Nephron (organoid): ENCODE measurements around the gene TNS3.

ENCODE experiments used
- H3K27ac Mint-ChIP-seq, 3 experiments: 2 replicates each; pipeline ENCODE4 v1.8.0; 2020; ENCODE audit warnings: mixed read lengths in 3 of 3, mild to moderate bottlenecking in 2 of 3, moderate library complexity in 1 of 3
- H3K27me3 Mint-ChIP-seq: 2 replicates; pipeline ENCODE4 v1.8.0; 2021; ENCODE audit warnings: low read depth, mild to moderate bottlenecking, moderate library complexity, mixed read lengths
- H3K36me3 Mint-ChIP-seq: 2 replicates; pipeline ENCODE4 v1.8.0; 2020; ENCODE audit warnings: low read depth, mixed read lengths
- H3K4me1 Mint-ChIP-seq: 2 replicates; pipeline ENCODE4 v1.8.0; 2020; ENCODE audit warnings: mixed read lengths
- H3K4me3 Mint-ChIP-seq, 3 experiments: 2 replicates each; pipeline ENCODE4 v1.8.0; 2020; ENCODE audit warnings: mild to moderate bottlenecking in 3 of 3, mixed read lengths in 3 of 3, moderate library complexity in 2 of 3
- H3K9me3 Mint-ChIP-seq: 2 replicates; pipeline ENCODE4 v1.8.0; 2020; ENCODE audit warnings: mixed read lengths
- TF ChIP-seq, protein P1 (sequence below), 3 experiments: fragments of 200-600 bp; sonication (generic); IDR thresholded peaks; one replicate each; pipeline ENCODE4 v1.5.0; 2021; ENCODE audit warnings: antibody characterized with exemption in 3 of 3; ENCODE audit not compliant: unreplicated experiment in 3 of 3

Gene TNS3

DNA sequence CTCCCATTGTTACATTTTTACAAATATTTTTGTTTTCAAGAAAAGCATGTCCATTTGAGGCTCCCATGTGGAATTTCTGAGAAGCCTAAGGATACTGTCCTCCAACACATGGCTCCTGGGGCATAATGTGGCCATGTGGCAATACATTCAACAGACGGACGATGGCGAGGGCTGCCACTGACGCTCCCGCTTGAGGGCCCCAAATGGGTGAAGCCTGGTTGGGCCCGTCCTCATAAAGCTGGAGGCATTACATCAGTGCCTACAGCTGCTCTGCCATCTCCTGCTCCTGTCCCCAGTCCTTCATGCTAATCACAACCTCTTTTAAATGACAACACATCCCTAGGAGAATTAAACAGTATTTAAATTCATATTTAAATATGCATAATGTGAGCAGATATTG lies 246.8 kb downstream of the TNS3 start:
- Mint-ChIP-seq H3K27ac (no peak overlapping the region), H3K36me3 (peaks cover 37% of the 10 kb centered on the region), H3K4me1 (peaks cover 42% of the 10 kb centered on the region), H3K4me3 (no peak overlapping the region), H3K27me3 (no peaks in the 10 kb centered on the region), H3K9me3 (peaks cover 7% of the 10 kb centered on the region)
- TF ChIP-seq, protein P1, sequence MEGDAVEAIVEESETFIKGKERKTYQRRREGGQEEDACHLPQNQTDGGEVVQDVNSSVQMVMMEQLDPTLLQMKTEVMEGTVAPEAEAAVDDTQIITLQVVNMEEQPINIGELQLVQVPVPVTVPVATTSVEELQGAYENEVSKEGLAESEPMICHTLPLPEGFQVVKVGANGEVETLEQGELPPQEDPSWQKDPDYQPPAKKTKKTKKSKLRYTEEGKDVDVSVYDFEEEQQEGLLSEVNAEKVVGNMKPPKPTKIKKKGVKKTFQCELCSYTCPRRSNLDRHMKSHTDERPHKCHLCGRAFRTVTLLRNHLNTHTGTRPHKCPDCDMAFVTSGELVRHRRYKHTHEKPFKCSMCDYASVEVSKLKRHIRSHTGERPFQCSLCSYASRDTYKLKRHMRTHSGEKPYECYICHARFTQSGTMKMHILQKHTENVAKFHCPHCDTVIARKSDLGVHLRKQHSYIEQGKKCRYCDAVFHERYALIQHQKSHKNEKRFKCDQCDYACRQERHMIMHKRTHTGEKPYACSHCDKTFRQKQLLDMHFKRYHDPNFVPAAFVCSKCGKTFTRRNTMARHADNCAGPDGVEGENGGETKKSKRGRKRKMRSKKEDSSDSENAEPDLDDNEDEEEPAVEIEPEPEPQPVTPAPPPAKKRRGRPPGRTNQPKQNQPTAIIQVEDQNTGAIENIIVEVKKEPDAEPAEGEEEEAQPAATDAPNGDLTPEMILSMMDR (IDR thresholded peaks at IDR 0.05; ENCODE audit: unreplicated experiment in 3 of 3) = no peak

DNA sequence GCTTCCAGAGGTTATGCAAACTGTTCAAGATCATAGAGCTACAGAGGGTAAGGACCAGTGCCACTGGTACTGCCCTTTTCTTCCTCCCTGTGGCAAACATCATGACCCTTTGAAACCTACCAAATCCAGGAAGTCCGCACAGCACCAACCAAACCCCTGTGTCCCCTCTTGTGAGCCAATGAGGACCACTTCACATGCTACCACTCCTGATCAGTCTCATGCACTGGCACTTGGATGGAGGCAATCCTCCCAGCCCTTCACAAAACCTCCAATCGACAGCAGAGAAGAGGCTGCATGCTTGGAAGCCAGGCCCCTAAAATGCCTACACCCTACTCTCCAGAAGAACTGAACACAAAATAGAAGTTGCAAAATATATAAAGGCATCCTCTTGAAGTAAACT lies 248.0 kb downstream of the TNS3 start:
- peak overlapping the region in 2 of 3 experiments; percentile 60 to 85 for H3K27ac Mint-ChIP-seq
- TF ChIP-seq, protein P1 (IDR thresholded peaks at IDR 0.05; ENCODE audit: unreplicated experiment in 3 of 3) = no peak
- H3K4me1 Mint-ChIP-seq = peaks cover 54% of the 10 kb centered on the region
- no peaks in the 10 kb centered on the region for H3K27me3 Mint-ChIP-seq
- no peak overlapping the region for H3K4me3 Mint-ChIP-seq
- peaks cover 4% of the 10 kb centered on the region for H3K9me3 Mint-ChIP-seq
- peaks cover 30% of the 10 kb centered on the region for H3K36me3 Mint-ChIP-seq

DNA sequence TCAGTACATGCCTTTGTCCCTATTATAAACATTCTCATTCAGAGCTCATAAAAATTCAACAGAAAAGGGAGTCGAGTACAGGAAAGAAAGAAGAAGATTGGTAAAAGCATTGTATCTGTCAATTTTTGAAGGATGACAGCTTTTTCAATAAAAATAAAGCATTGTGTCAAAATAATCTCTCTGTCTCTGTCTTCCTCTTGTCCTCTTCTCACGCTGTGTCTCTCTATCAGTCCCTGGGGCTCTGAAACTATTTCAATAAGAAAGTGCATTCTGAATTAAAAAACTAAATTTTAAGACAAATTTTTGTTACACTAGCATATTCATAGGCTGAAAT lies 248.4 kb downstream of the TNS3 start:
- H3K36me3 Mint-ChIP-seq = peaks cover 26% of the 10 kb centered on the region
- no peak overlapping the region for H3K4me3 Mint-ChIP-seq
- H3K4me1 Mint-ChIP-seq = peaks cover 58% of the 10 kb centered on the region
- TF ChIP-seq, protein P1 (IDR thresholded peaks at IDR 0.05; ENCODE audit: unreplicated experiment in 3 of 3) = no peak
- H3K9me3 Mint-ChIP-seq = peaks cover 4% of the 10 kb centered on the region
- H3K27me3 Mint-ChIP-seq = no peaks in the 10 kb centered on the region
- H3K27ac Mint-ChIP-seq = peak overlapping the region; percentile 60 to 98 (median 85)

DNA sequence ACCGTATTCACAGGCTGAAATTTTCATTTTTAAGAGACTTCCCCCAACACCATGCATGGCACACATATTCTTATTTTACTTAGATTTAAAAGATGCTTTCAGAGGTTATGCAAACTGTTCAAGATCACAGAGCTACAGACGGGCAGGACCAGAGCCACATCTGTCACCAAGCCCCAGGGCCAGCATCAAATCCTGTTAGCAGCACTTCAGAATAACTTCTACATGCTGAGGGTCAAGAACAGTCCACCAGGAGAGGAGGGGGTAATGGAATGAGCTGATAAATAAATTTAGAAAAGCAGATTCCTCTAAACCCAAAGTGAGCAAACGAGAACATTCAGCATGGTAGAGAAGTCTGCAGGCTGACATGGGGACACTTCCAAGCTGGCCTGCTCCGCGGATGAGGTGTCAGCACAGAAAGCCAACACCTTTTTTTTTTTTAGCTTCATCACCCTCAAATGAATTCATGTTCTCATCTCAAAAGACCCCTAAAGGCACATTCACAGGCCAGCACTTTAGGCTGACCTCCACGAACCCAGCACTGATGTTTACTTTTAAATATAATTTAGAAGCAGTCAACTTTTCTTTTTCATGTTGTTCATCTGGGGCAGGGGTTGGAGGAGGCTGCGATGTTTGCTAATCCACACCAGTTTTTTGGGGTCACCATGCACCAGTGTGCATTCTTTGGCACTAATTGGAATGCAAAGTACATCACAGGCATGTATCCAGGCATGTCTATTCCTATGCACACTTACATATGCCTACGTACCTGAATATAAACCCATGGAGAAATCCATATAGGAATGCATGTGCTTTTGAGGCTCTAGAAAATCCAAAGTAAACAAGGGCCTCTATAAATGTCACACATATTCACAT lies 249.0 kb downstream of the TNS3 start:
- H3K9me3 Mint-ChIP-seq = peaks cover 3% of the 10 kb centered on the region
- H3K27me3 Mint-ChIP-seq = no peaks in the 10 kb centered on the region
- H3K36me3 Mint-ChIP-seq = peaks cover 22% of the 10 kb centered on the region
- H3K4me1 Mint-ChIP-seq = peaks cover 64% of the 10 kb centered on the region
- TF ChIP-seq, protein P1 (IDR thresholded peaks at IDR 0.05; ENCODE audit: unreplicated experiment in 3 of 3) = no peak
- H3K27ac Mint-ChIP-seq = peak overlapping the region; percentile 60 to 98 (median 85)
- H3K4me3 Mint-ChIP-seq = no peak overlapping the region

DNA sequence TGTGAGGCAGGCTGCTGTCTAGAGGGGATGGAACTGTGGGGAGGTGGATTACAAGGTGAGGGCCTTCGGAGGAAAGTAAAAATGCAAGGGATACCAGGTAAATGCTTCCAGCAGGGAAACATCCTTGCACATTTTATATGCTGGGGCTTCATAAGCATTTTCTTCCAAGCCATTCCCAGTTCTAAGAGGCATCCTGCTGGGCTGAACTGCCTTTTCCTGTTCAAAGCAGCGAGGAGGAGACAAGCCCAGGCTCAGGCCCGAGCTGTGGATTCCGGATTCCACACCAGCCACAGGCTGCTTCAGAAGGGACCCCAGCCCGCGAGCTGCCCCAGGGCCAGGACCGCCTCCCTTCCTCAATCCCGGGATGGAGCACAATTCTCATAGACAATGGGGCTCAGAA lies 249.7 kb downstream of the TNS3 start:
- Mint-ChIP-seq H3K4me3 (no peak overlapping the region), H3K9me3 (no peaks in the 10 kb centered on the region), H3K27ac (peak overlapping the region; percentile 46 to 98 (median 60)), H3K36me3 (peaks cover 15% of the 10 kb centered on the region), H3K27me3 (no peaks in the 10 kb centered on the region), H3K4me1 (peaks cover 71% of the 10 kb centered on the region)
- TF ChIP-seq, protein P1 (IDR thresholded peaks at IDR 0.05; ENCODE audit: unreplicated experiment in 3 of 3) = no peak

DNA sequence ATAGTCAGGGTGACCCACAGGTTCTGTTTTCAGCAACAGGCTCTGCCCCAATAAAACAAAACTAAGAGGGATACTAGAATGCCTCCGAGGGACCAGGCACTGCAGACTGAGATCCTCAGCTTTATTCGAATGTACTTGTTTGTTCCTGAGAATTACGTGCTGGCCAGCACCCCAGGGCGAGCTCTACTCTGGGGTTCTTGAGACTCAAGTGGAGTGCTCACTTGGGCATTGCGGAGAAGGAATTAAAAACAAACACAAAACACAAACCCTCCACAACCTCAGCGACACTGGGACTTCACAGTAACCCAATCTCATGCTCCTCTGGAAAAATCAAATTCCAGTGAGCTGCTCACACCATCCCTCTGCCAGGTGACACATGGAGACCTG lies 250.7 kb downstream of the TNS3 start:
- H3K9me3 Mint-ChIP-seq = no peaks in the 10 kb centered on the region
- TF ChIP-seq, protein P1 (IDR thresholded peaks at IDR 0.05; ENCODE audit: unreplicated experiment in 3 of 3) = no peak
- peaks cover 75% of the 10 kb centered on the region for H3K4me1 Mint-ChIP-seq
- H3K27me3 Mint-ChIP-seq = no peaks in the 10 kb centered on the region
- H3K36me3 Mint-ChIP-seq = peaks cover 7% of the 10 kb centered on the region
- H3K27ac Mint-ChIP-seq = peak overlapping the region; percentile 82 to 98 (median 94)
- no peak overlapping the region for H3K4me3 Mint-ChIP-seq
